ENCODE measurements around the gene U2SURP.
"Not testable (repeated sequence)": the region's sequence is repeated elsewhere in the genome, so short reads cannot be mapped to it uniquely, and the experiment has no call there.

U2SURP gene

GRCh38 chr3:143024351-143024960 is 23.1 kb downstream of the U2SURP start:
- no peak for DNase-seq

- DNase-seq, result no peak
These were observed 30.0 kb downstream of the U2SURP start for GRCh38 chr3:143031327-143031726.

- not testable (repeated sequence) for DNase-seq
These were observed 30.5 kb downstream of the U2SURP start for GRCh38 chr3:143031796-143032387.

- no peak for DNase-seq
These were observed 34.3 kb downstream of the U2SURP start for GRCh38 chr3:143035466-143036211.

GRCh38 chr3:143036557-143036956 is 35.2 kb downstream of the U2SURP start:
- DNase-seq, result no peak

- DNase-seq, result no peak
These were observed 36.5 kb downstream of the U2SURP start for GRCh38 chr3:143037867-143038266.

- DNase-seq, result no peak
These were observed 39.0 kb downstream of the U2SURP start for GRCh38 chr3:143040261-143040879.

- no peak for DNase-seq
These were observed 40.5 kb downstream of the U2SURP start for GRCh38 chr3:143041903-143042302.

- DNase-seq, result no peak
These were observed 44.3 kb downstream of the U2SURP start for GRCh38 chr3:143045639-143046038.

- DNase-seq, result not testable (repeated sequence)
These were observed 44.7 kb downstream of the U2SURP start for GRCh38 chr3:143046075-143046474.

- DNase-seq, result no peak
These were observed 52.6 kb downstream of the U2SURP start for GRCh38 chr3:143054011-143054410.

- no peak for DNase-seq
These were observed 55.0 kb downstream of the U2SURP start for GRCh38 chr3:143056372-143056771.

- DNase-seq, result no peak
These were observed 59.5 kb downstream of the U2SURP start for GRCh38 chr3:143060906-143061305.

GRCh38 chr3:143063018-143063417 is 61.6 kb downstream of the U2SURP start:
- no peak for DNase-seq

- no peak for DNase-seq
These were observed 63.4 kb downstream of the U2SURP start for GRCh38 chr3:143064777-143065176.

- no peak for DNase-seq
These were observed 64.0 kb downstream of the U2SURP start for GRCh38 chr3:143065364-143065763.

GRCh38 chr3:143066033-143066432 is 64.7 kb downstream of the U2SURP start:
- no peak for DNase-seq

GRCh38 chr3:143067201-143067600 is 65.8 kb downstream of the U2SURP start:
- no peak for DNase-seq

- no peak for DNase-seq
These were observed 66.7 kb downstream of the U2SURP start for GRCh38 chr3:143068059-143068458.

- no peak for DNase-seq
These were observed 69.7 kb downstream of the U2SURP start for GRCh38 chr3:143070977-143071551.

GRCh38 chr3:143071776-143072175 is 70.4 kb downstream of the U2SURP start:
- no peak for DNase-seq

GRCh38 chr3:143072298-143073020 is 71.1 kb downstream of the U2SURP start:
- not testable (repeated sequence) for DNase-seq

- not testable (repeated sequence) for DNase-seq
These were observed 72.2 kb downstream of the U2SURP start for GRCh38 chr3:143073541-143073940.
